GM19238 (cell line): ENCODE measurements around the gene RGL4.

Experiments used
- DNase-seq: peaks from one replicate; pipeline ENCODE4 v3.0.0; 2011; ENCODE audit warnings: low spot score; ENCODE audit not compliant: insufficient read length

Gene RGL4

DNA sequence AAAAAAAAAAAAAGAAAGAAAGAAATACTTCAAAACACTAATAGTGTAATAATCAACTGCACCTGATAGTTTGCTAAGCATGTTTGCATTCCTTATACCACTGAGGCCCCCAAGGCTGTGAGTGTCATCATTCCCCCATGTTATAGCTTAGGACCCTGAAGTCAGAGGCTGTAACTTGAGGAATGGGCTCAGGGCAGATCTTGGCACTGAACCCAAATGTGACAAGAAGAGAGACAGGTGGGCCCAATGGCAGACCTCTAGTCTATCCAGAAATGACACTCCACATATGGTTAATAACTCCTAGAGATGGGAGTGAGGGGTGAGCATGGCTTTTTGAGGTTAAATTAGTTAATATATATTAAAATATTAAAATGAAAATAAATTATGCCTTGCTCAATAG lies 46.9 kb downstream of the RGL4 start:
- no peak for DNase-seq

DNA sequence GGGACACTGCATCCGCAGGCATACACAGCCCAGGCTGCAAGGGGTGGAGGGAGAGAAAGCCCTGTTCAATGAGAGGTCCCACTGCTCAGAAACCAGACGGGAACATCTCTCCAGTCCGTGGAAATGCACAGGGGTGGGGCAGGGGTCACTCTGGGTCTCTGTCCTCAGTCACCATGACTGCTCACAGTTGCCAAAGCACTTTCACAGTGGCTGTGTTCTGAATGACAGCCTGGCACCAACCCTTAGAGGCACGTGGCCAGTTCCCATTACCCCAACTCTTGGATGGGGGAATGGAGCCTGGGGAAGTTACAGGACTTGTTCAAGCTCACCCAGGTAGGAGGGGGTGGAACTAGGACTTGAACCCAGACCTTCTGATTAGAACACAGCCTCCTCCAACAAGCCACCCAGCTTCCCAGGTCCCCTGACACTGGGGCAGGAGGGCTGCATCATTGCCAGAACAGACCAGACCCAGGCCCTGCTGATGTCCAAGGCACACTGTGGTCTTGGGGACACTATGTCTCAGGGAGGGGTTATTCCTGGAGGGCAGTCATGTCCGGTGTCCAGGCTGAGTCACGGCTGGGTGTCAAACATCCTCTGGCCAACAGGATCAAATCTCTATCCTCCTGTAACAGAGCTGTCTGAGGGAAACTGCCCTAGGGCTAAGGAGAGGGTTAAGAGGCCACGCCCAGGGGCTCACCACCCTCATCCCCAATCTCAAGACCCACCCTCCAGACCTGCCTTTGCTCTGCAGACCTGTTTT lies 51.9 kb downstream of the RGL4 start:
- no peak for DNase-seq

DNA sequence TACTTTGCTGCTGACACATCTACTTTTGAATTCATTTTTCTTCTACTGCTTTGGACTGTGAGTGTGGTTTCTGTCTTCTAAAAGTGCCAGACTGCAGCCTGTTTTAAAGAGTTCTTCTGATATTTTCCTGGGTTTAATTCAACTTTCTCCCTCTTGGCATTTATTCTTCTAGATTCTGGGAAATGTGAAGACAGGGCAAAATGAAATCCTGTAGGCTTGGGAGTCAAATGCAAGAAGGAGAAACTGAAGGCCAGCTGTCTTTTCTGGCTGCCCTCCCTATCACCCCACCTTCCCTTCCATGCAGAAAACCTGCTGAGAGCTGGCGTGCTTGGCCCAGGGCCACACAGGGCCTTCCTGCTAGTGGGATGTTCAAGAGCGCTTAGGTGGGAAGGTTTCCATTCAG lies 52.5 kb downstream of the RGL4 start:
- no peak for DNase-seq

DNA sequence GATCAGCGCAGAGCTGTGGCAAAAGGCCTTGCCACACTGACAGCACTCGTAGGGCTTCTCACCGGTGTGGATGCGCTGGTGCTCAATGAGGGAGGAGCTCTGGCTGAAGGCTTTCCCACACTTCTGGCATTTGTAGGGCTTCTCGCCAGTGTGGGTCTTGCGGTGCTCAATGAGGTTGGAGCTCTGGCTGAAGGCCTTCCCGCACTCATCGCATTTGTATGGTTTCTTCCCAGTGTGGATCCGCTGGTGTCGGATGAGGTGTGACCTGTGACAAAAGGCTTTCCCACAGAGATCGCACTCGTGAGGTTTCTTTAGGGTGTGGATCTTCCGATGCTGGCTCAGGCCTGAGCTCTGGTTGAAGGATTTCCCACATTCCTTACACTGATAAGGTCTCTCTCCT lies 53.2 kb downstream of the RGL4 start:
- no peak for DNase-seq

DNA sequence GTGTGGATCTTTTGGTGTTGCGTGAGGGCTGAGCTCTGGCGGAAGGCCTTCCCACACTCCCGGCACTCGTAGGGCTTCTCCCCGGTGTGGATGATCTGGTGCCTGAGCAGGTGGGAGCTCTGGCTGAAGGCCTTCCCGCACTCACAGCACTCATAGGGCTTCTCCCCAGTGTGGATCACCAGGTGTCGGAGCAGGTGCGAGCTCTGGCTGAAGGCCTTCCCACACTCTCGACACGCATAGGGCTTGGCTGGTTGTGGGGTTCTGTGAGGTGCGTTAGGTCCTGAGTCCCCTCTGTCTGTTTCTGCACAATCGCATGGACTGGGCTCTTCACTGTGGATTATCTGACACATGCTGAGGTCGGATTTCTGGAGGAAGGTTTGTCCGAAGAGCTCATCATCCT lies 53.7 kb downstream of the RGL4 start:
- DNase-seq: no peak

DNA sequence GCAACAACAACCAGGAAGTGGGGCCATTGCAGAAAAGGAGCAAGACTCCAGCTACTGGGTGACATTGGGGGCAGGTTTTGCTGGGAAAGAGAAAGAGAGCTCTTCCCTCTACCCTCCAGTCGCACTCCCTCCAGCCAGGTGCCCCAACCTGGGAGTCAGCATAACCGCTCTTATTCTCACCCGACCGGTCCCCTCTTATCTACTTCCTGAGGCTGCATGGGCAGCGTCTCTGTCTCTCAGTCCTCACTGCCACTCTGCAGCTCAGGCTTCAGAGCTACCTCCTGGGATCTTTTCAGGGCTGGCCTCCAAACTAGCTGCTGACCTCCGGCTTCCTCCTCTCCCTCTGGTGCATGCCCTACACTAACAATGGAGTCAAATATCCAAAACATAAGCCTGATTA lies 55.0 kb downstream of the RGL4 start:
- DNase-seq: no peak
